Brain microvascular endothelial cell (primary cell): ENCODE data around the gene SLC49A4.

Experiments used
- DNase-seq: peaks from one replicate; pipeline ENCODE4 v3.0.0-alpha.2; 2020
- H3K27ac ChIP-seq: fragments of 250-450 bp; sonication (Bioruptor Pico); 2 replicates; pipeline ENCODE4 v1.5.1; 2020; ENCODE audit warnings: mild to moderate bottlenecking, moderate library complexity
- H3K27me3 ChIP-seq: fragments of 250-450 bp; sonication (Bioruptor Pico); replicated peaks from 2 replicates; pipeline ENCODE4 v1.5.1; 2020; ENCODE audit warnings: mild to moderate bottlenecking
- H3K36me3 ChIP-seq: fragments of 250-450 bp; sonication (Bioruptor Pico); replicated peaks from 2 replicates; pipeline ENCODE4 v1.5.1; 2020; ENCODE audit warnings: mild to moderate bottlenecking
- H3K4me3 ChIP-seq: 2 replicates; pipeline ENCODE4 v1.5.1; 2011; ENCODE audit warnings: low read depth, mild to moderate bottlenecking, control low read depth, low read length, moderate library complexity
- in situ Hi-C: cut with HindIII; loops from 2 replicates; pipeline ENCODE4 v1.10.0; 2017; ENCODE audit warnings: low sequenced_read_pairs, low pct_ligation_motif_present
- TF ChIP-seq, protein P1 (sequence below): IDR thresholded peaks from 2 replicates; pipeline ENCODE4 v1.5.1; 2011; ENCODE audit warnings: low read depth, mild to moderate bottlenecking, moderate library complexity, low read length, control low read depth, inconsistent platforms; ENCODE audit errors: missing control alignments

The SLC49A4 gene

DNA sequence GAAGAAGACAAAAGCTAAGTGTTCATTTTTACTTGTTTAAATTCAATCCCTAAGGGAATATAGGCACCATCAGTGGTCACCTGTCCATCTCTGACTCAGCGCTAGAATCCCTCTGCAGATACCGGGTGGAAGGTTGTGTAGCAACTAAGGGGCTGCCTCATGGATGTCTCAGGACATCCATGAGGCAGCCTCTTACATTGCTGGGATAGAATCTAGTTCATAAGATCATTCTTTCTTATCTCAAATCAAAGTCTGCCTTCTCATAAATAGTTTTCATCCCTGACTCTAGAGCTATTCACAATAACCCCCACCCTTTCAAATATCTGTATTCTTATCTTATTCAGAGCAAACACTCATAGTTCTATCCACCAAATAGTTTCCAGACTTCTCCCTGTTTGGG, 39.4 kb upstream of the SLC49A4 start:
- in situ Hi-C loops: no loop called here
- Histone ChIP-seq H3K27me3 (no peaks in the 10 kb centered on the region), H3K4me3 (no peak overlapping the region), H3K27ac (no peak overlapping the region), H3K36me3 (no peaks in the 10 kb centered on the region)
- TF ChIP-seq, protein P1, sequence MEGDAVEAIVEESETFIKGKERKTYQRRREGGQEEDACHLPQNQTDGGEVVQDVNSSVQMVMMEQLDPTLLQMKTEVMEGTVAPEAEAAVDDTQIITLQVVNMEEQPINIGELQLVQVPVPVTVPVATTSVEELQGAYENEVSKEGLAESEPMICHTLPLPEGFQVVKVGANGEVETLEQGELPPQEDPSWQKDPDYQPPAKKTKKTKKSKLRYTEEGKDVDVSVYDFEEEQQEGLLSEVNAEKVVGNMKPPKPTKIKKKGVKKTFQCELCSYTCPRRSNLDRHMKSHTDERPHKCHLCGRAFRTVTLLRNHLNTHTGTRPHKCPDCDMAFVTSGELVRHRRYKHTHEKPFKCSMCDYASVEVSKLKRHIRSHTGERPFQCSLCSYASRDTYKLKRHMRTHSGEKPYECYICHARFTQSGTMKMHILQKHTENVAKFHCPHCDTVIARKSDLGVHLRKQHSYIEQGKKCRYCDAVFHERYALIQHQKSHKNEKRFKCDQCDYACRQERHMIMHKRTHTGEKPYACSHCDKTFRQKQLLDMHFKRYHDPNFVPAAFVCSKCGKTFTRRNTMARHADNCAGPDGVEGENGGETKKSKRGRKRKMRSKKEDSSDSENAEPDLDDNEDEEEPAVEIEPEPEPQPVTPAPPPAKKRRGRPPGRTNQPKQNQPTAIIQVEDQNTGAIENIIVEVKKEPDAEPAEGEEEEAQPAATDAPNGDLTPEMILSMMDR: no peak
- no peak for DNase-seq

DNA sequence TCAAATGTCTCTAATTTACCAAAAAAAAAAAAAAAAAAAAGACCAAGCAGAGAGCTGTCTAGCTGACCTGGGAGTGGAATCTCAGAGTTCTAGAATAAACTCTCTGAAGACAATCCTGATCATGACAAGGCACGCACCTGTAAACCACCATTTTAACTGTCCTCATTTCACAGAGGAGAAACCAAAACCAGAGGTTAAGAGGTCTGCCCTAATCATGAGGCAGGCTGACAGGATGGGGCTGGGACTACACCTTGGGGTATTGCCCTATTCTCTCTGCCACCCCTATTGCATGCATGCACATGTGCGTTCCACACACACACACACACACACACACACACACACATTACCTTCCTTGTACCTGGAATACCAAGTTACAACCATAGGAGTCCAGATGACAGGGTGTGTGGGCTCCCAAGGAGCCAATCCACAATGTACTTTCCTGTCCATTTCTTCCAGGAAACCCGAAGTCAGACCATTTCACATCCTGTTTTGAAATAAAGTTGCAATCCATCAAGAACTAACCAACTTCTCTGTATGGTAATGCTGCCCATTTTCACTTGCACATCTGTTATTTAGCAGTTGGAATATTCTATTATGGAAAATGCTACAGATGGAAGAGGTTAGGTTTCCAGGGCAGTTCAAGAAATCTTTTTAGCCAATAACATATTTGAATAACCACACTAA, 35.9 kb upstream of the SLC49A4 start:
- TF ChIP-seq, protein P1: no peak
- in situ Hi-C loops: no loop called here
- H3K36me3 ChIP-seq: no peaks in the 10 kb centered on the region
- H3K27ac ChIP-seq: no peak overlapping the region
- no peak for DNase-seq
- no peaks in the 10 kb centered on the region for H3K27me3 ChIP-seq
- no peak overlapping the region for H3K4me3 ChIP-seq

DNA sequence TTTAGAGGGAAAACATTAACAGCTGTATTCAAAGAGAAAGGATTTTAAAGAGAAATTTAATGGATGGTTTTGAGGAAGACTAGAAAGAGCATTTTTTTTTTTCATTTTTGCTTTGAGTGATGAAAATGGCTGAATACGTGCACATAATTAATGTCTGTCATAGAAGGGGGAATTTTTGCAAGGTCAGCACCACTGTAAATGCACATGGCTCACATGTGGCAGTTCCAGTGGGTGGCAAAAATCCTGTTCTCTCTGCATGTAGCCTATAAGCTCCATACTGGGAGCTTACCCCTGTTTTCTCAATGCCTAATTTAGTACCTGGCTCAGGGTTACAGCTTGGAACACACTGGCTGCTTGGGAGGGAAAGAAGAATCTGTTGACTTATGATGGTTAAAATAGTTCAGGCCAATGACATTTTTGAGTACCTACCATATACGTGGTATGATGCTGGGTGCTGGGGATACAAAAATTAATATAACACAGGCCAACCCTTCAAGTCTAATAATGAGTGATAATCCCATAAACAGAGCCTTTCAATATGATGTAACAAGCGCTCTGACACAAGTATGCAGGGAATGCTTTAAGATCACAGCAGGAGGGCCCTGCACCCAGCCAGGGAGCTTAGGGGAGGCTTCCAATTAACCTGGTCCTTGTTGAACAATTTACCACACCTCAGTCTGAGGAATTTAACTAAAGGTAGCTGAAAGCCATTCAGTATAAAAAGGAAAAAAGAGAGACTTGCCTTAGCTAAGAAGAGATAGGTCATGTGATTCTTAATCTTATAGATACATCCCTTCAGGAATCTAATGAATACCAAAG, 34.2 kb upstream of the SLC49A4 start:
- Histone ChIP-seq H3K27me3 (no peaks in the 10 kb centered on the region), H3K36me3 (no peaks in the 10 kb centered on the region), H3K27ac (no peak overlapping the region), H3K4me3 (no peak overlapping the region)
- TF ChIP-seq, protein P1: no peak
- in situ Hi-C loops: no loop called here
- DNase-seq: peak; percentile 14

DNA sequence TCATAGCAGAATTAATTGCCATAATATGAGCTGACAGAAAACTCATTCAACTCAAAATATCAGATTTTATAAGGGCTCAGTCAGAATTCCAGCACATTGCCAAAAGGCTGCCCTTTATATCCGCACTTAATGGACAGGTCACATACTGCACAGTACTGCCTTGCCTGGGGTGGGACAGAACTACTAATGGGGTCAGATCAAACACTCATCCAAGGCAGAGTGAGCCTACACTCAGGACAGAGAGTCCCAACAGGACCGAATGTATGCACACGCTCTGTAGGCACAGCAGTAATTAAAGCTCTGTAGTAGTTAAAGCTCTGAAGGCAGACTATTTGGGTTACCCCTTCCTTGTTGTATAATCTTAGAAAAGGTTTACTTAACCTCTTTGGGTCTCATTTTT, 28.4 kb upstream of the SLC49A4 start:
- in situ Hi-C loops: no loop called here
- H3K27ac ChIP-seq: no peak overlapping the region

DNA sequence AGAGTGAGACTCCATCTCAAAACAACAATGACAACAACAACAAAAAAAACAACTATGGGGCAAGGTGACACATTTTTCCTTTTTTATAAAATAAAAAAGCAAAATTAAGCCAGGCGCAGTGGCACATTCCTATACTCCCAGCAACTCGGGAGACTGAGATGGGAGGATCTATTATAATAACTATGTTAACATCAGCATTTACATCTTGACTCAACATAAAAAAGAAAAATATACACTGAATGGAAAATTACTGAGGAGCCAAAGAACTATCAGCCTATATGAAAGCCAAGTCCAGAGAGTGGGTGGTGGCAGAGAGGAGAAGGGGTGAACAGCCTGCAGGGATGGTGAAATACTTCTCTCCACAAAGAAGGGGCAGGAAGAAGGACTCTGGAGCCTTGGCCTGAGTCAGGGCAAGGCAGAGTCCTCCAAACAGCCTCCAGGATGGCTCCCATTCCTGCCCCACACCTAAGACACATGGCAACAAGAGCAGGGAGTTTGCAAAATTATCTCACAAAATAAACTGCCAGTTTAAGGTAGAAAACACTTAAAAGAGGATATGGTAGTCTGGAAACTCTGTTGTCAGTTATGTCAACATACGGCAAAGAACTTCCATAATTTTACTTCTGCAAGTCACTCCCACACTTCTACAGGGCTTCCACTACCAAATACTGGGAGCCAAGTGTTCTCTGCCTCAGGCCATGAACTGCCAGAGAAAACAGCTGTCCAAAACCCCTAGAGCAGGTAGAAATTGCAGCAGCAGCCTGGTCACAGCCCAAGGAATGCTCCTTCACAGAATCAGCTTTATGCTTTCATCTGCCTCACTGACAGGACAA, 27.1 kb upstream of the SLC49A4 start:
- Histone ChIP-seq H3K36me3 (no peaks in the 10 kb centered on the region), H3K27me3 (no peaks in the 10 kb centered on the region), H3K27ac (no peak overlapping the region), H3K4me3 (no peak overlapping the region)
- TF ChIP-seq, protein P1: no peak
- DNase-seq: no peak
- in situ Hi-C loops: no loop called here

More for the DNA sequence above, 28.4 kb upstream of the SLC49A4 start:
- no peak for DNase-seq
- H3K36me3 ChIP-seq: no peaks in the 10 kb centered on the region
- TF ChIP-seq, protein P1: no peak
- H3K4me3 ChIP-seq: no peak overlapping the region
- no peaks in the 10 kb centered on the region for H3K27me3 ChIP-seq
